ENCODE measurements around the gene NCK2. TPM values are rescaled to one million over a fixed set of nuclear protein-coding genes. Genes with fewer than 3 reads are reported as not detected.
A peak's percentile ranks its signal among the peaks of the same experiment; 100 is the strongest.

NCK2 gene
- total RNA-seq, 1 experiment from 2014 or later, result 49.2 TPM

- H3K4me1 Mint-ChIP-seq, result peaks cover 48 to 58% of the 10 kb centered on the region in 2 experiments
Measured at GRCh38 chr2:105836341-105836740, 91.6 kb downstream of the NCK2 start.

More at GRCh38 chr2:105836341-105836740, 91.6 kb downstream of the NCK2 start:
- no peaks in the 10 kb centered on the region for H3K9me3 ChIP-seq (ENCODE audit: control insufficient read depth, low read depth, low read length)
- no peak overlapping the region for H3K4ac ChIP-seq (ENCODE audit: low read depth, low read length)
- H3T11ph ChIP-seq (ENCODE audit: low read length), result no peak overlapping the region
- no peak overlapping the region for H4K5ac ChIP-seq (ENCODE audit: insufficient read length, low read depth, low read length)
- peaks cover 5 to 28% (median 22%) of the 10 kb centered on the region in 3 experiments for H3K36me3 Mint-ChIP-seq (ENCODE audit: insufficient read depth in 1 of 3, low read depth in 3 of 3)
- H3K27ac ChIP-seq (ENCODE audit: insufficient read length, low read depth, low read length), result no peak overlapping the region
- H2BK20ac ChIP-seq (ENCODE audit: low read depth, low read length, poor library complexity, severe bottlenecking), result no peak overlapping the region
- H3K9ac ChIP-seq (ENCODE audit: extremely low read depth, insufficient read length, low read length), result no peak overlapping the region
- H4K8ac ChIP-seq (replicated peaks; ENCODE audit: insufficient read length, low read depth, low read length), result no peak overlapping the region
- no CpG with 5 or more reads among the region's 4 CpGs for WGBS (ENCODE audit: extremely low coverage, insufficient read length, low lambda C conversion rate)
- DNase-seq, result peak; percentile 23
- no peak overlapping the region for H2AFZ ChIP-seq (ENCODE audit: low read length)
- H3K23me2 ChIP-seq (ENCODE audit: insufficient read length, low read depth, low read length, poor library complexity, severe bottlenecking), result no peaks in the 10 kb centered on the region
- no peak overlapping the region for H2BK15ac ChIP-seq (ENCODE audit: low read depth, low read length)
- no peak overlapping the region for H4K91ac ChIP-seq (ENCODE audit: insufficient read length, low read depth, low read length)
- H3K79me1 ChIP-seq (ENCODE audit: insufficient read depth, low read depth, low read length, poor library complexity, severe bottlenecking), result peaks cover 8% of the 10 kb centered on the region
- no peak overlapping the region for H2BK5ac ChIP-seq (ENCODE audit: insufficient read length, low read length)
- H3K18ac ChIP-seq (ENCODE audit: insufficient read length, low read depth, low read length), result no peak overlapping the region
- no peak overlapping the region for H3K4me3 Mint-ChIP-seq
- no peak overlapping the region for H3K56ac ChIP-seq (ENCODE audit: insufficient read length, low read depth, low read length)
- peaks cover 4% of the 10 kb centered on the region; the same call in 1 of the 2 replicates for H3K4me1 ChIP-seq (ENCODE audit: insufficient read depth, low read length)
- TF ChIP-seq CTCF (conservative IDR thresholded peaks at IDR 0.05), result no peak
- H3K27me3 Mint-ChIP-seq (ENCODE audit: low read depth), result no peaks in the 10 kb centered on the region
- no peak overlapping the region for H2AK5ac ChIP-seq (ENCODE audit: insufficient read length, low read length)
- no peaks in the 10 kb centered on the region for H4K20me1 ChIP-seq (ENCODE audit: control insufficient read depth, insufficient read depth, insufficient read length)
- no peaks in the 10 kb centered on the region for H3K27me3 ChIP-seq (ENCODE audit: insufficient read depth, low read length)
- H3K23ac ChIP-seq (ENCODE audit: insufficient read length, low read depth, low read length), result no peak overlapping the region
- peak overlapping the region in 1 of 3 experiments; percentile 34; a peak in 4 of 7 replicates for H3K27ac Mint-ChIP-seq
- no peak overlapping the region for H2BK12ac ChIP-seq (ENCODE audit: insufficient read length, low read depth, low read length)
- no peak overlapping the region for H3K14ac ChIP-seq (ENCODE audit: insufficient read depth, low read length)
- peaks cover 11 to 41% of the 10 kb centered on the region in 2 experiments for H3K9me3 Mint-ChIP-seq
- peaks cover 10% of the 10 kb centered on the region; the same call in 1 of the 2 replicates for H3K79me2 ChIP-seq (ENCODE audit: insufficient read depth, low read length)
- H2BK120ac ChIP-seq (ENCODE audit: low read depth, low read length, poor library complexity, severe bottlenecking), result no peak overlapping the region
- H3K4me2 ChIP-seq (ENCODE audit: insufficient read depth, insufficient read length, low read length), result no peak overlapping the region
